Measurements from ENCODE around the gene GNB1. TPM values are rescaled to one million over a fixed set of nuclear protein-coding genes. Genes with fewer than 3 reads are reported as not detected.

The GNB1 gene
- total RNA-seq, 6 donors from 2014 or later, result 126 to 386 (median 173) TPM

DNA sequence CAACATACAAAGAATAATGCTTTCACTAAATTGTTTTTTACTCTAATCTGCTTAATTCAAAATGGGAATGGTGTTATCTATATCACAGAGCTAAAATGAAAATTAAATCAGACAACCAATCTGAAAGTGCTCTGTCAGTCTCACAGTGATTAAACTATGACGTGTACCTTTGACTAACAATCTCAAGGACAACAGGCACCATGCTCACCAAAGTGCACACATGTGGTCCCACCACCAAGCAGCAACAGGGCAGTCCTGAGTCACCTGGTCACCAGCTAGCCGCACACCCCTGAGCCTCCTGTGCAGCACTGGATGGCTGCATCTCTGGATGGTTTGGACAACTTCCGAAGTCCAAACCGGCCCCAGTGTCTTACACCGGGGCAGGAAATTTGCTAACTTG lies 58.1 kb downstream of the GNB1 start:
- Histone ChIP-seq H3K9me3 (no peaks in the 10 kb centered on the region), H3K4me3 (no peak overlapping the region), H3K4me1 (peaks cover 6 to 26% (median 12%) of the 10 kb centered on the region in 4 donors), H3K27me3 (no peaks in the 10 kb centered on the region), H3K36me3 (peaks cover 0 to 56% (median 20%) of the 10 kb centered on the region in 4 donors), H3K27ac (no peak overlapping the region)
- TF ChIP-seq POLR2A (IDR thresholded peaks at IDR 0.05), result no peak
- TF ChIP-seq POLR2AphosphoS5 (IDR thresholded peaks at IDR 0.05), result no peak
- TF ChIP-seq, protein P1, sequence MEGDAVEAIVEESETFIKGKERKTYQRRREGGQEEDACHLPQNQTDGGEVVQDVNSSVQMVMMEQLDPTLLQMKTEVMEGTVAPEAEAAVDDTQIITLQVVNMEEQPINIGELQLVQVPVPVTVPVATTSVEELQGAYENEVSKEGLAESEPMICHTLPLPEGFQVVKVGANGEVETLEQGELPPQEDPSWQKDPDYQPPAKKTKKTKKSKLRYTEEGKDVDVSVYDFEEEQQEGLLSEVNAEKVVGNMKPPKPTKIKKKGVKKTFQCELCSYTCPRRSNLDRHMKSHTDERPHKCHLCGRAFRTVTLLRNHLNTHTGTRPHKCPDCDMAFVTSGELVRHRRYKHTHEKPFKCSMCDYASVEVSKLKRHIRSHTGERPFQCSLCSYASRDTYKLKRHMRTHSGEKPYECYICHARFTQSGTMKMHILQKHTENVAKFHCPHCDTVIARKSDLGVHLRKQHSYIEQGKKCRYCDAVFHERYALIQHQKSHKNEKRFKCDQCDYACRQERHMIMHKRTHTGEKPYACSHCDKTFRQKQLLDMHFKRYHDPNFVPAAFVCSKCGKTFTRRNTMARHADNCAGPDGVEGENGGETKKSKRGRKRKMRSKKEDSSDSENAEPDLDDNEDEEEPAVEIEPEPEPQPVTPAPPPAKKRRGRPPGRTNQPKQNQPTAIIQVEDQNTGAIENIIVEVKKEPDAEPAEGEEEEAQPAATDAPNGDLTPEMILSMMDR (IDR thresholded peaks at IDR 0.05), result no peak
- TF ChIP-seq EP300 (IDR thresholded peaks at IDR 0.05), result no peak
- no peak for ATAC-seq (ENCODE audit: low FRiP score in 2 of 2)
- DNase-seq, result no peak
- WGBS, 2 donors, result 84 to 85% methylated on average over 3 to 5 of the region's 5 CpGs

DNA sequence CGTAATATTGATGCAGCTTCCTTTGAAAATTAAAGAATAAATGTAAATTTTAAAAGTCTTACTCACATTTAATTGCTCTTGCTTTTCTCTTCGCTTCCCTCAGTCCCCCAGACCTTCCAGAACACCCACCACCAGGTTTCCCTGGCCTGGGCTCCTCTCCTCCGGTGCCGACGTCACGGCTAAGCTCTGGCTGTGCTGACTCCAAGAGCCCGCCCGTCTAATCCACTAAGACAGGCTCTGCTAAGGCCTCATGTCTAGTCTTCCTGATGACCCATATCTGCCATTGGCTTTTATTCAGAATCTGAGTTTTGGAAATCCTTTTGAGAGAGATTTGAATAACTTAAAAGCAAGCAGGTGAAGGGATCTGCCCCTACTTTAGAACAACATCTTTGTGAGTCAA lies 58.7 kb downstream of the GNB1 start:
- H3K27me3 ChIP-seq, result no peaks in the 10 kb centered on the region
- WGBS, 2 donors, result 95 to 96% methylated on average over 8 of the region's 8 CpGs
- H3K36me3 ChIP-seq, result peaks cover 0 to 52% (median 18%) of the 10 kb centered on the region in 4 donors
- DNase-seq, result no peak
- H3K4me1 ChIP-seq, result peaks cover 6 to 29% (median 12%) of the 10 kb centered on the region in 4 donors
- H3K27ac ChIP-seq, result no peak overlapping the region
- no peak for ATAC-seq (ENCODE audit: low FRiP score in 2 of 2)
- H3K9me3 ChIP-seq, result no peaks in the 10 kb centered on the region
- H3K4me3 ChIP-seq, result no peak overlapping the region
- TF ChIP-seq POLR2AphosphoS5 (IDR thresholded peaks at IDR 0.05) (no peak), EP300 (IDR thresholded peaks at IDR 0.05) (no peak), POLR2A (IDR thresholded peaks at IDR 0.05) (no peak)
- TF ChIP-seq, protein P1 (IDR thresholded peaks at IDR 0.05), result no peak

DNA sequence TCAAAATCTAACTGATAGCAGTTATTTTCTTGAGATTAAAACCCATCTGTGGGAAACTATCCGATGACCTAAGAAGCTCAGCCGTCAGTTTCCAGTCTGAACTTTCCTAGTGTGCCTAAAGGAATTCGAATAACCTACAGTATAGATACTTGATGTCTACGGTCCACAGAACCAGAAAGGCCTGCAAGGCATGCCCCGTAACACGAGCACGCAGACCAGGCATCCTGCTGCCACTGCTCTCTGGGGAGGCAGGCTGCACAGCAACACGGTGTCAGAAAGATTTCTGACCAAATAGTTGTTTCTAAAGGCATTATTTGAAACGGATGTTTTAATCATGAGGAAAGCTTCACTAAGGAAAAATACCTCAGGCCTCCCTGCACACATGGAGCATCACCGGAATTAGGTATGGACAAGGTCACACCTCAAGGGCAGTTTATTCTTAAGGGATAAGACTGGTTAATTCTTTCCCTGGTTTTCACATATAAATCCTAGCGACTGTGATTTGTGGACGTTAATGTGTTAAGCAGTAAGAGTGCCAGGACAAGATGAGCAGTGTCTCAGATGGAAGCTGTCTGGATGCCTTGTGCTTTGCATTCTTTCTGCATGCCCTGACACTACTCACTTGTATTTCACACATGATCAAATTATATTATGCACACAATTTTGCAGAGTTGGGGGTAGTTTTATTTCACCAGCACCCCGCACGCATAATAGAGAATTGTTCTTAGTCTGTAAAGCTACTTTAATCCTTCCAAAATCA lies 63.6 kb downstream of the GNB1 start:
- DNase-seq (no peak), ATAC-seq (ENCODE audit: low FRiP score in 2 of 2) (no peak)
- Histone ChIP-seq H3K36me3 (peaks cover 0 to 44% (median 9%) of the 10 kb centered on the region in 4 donors), H3K9me3 (no peaks in the 10 kb centered on the region), H3K4me3 (no peak overlapping the region), H3K27ac (no peak overlapping the region), H3K27me3 (no peaks in the 10 kb centered on the region), H3K4me1 (peaks cover 0 to 22% (median 0%) of the 10 kb centered on the region in 4 donors)
- 69 to 76% methylated on average over 14 of the region's 14 CpGs for WGBS, 2 donors
- TF ChIP-seq POLR2AphosphoS5 (IDR thresholded peaks at IDR 0.05) (no peak), EP300 (IDR thresholded peaks at IDR 0.05) (no peak), POLR2A (IDR thresholded peaks at IDR 0.05) (no peak)
- TF ChIP-seq, protein P1 (IDR thresholded peaks at IDR 0.05), result no peak

DNA sequence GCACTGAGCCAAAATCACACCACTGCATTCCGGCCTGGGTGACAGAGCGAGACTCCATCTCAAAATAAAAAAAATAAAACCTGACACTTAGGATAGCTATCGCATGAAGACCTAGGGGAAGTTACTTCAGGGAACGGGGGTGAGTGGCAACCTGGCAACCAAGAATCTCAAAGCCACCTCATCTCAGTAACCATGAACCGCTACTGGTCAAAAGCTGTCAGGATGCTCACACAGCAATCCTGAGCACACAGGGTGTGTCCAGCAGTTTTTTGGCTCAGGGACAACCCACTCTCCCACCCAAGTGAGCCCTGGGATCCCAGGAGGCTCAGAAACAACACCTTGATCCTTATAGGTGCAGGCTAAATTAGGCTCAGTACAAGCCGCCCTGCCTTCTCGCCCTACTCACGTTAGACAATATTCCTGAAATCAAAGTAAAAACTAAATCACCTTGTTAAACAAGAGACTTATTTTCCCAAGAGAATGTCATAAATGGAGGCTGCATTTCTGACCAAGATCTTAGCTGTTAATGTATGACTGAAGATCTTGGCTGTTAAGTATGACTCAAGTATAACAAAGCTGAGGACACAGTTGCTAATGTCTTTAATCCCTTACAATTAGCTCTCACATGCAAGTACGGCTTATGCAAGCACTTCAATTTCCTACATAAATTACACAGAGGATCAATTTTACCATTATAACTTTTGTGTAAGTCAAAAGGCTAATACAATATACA lies 64.4 kb downstream of the GNB1 start:
- peaks cover 0 to 20% (median 0%) of the 10 kb centered on the region in 4 donors for H3K4me1 ChIP-seq
- WGBS, 2 donors, result 85 to 87% methylated on average over 8 to 9 of the region's 9 CpGs
- H3K27ac ChIP-seq, result no peak overlapping the region
- TF ChIP-seq, protein P1 (IDR thresholded peaks at IDR 0.05), result no peak
- TF ChIP-seq POLR2AphosphoS5 (IDR thresholded peaks at IDR 0.05) (no peak), EP300 (IDR thresholded peaks at IDR 0.05) (no peak), POLR2A (IDR thresholded peaks at IDR 0.05) (no peak)
- no peak overlapping the region for H3K4me3 ChIP-seq
- no peaks in the 10 kb centered on the region for H3K27me3 ChIP-seq
- no peak for DNase-seq
- no peaks in the 10 kb centered on the region for H3K9me3 ChIP-seq
- no peak for ATAC-seq (ENCODE audit: low FRiP score in 2 of 2)
- peaks cover 0 to 45% (median 10%) of the 10 kb centered on the region in 4 donors for H3K36me3 ChIP-seq

All from upper lobe of left lung (tissue), 6 donors.